GM21723 (cell line): Measurements from ENCODE around the gene TINCR.

Source experiments
- ATAC-seq: cut with Tn5 transposase; IDR thresholded peaks from one replicate; pipeline ENCODE4 v1.9.1; 2021; ENCODE audit warnings: mild to moderate bottlenecking, moderate library complexity; ENCODE audit not compliant: unreplicated experiment

Gene TINCR

GRCh38 chr19:5590151-5590864, 22.6 kb upstream of the TINCR start:
- ATAC-seq: no peak

GRCh38 chr19:5588906-5589676, 21.3 kb upstream of the TINCR start:
- ATAC-seq: no peak

GRCh38 chr19:5588441-5588840, 20.7 kb upstream of the TINCR start:
- ATAC-seq: no peak

GRCh38 chr19:5587661-5588060, 19.9 kb upstream of the TINCR start:
- ATAC-seq: no peak

GRCh38 chr19:5587071-5587455, 19.3 kb upstream of the TINCR start:
- ATAC-seq: no peak

- ATAC-seq: no peak
Observed at GRCh38 chr19:5586300-5587070, 18.7 kb upstream of the TINCR start.

- ATAC-seq: no peak
Observed at GRCh38 chr19:5585461-5586299, 17.9 kb upstream of the TINCR start.

GRCh38 chr19:5580161-5580571, 12.4 kb upstream of the TINCR start:
- ATAC-seq: no peak

GRCh38 chr19:5579697-5580096, 11.9 kb upstream of the TINCR start:
- ATAC-seq: no peak

GRCh38 chr19:5579286-5579685, 11.5 kb upstream of the TINCR start:
- no peak for ATAC-seq

- no peak for ATAC-seq
Observed at GRCh38 chr19:5578097-5578846, 10.5 kb upstream of the TINCR start.

GRCh38 chr19:5575590-5575989, 7.8 kb upstream of the TINCR start:
- ATAC-seq: no peak

GRCh38 chr19:5572556-5573286, 5.0 kb upstream of the TINCR start:
- no peak for ATAC-seq

GRCh38 chr19:5571777-5572176, 4.0 kb upstream of the TINCR start:
- ATAC-seq: no peak

- ATAC-seq: no peak
Observed at GRCh38 chr19:5567970-5568407, 236 bp upstream of the TINCR start.

GRCh38 chr19:5564930-5565329, 2.8 kb downstream of the TINCR start:
- ATAC-seq: no peak

GRCh38 chr19:5563935-5564612, 3.7 kb downstream of the TINCR start:
- ATAC-seq: no peak

- ATAC-seq: no peak
Observed at GRCh38 chr19:5563008-5563431, 4.7 kb downstream of the TINCR start.

- no peak for ATAC-seq
Observed at GRCh38 chr19:5562280-5562679, 5.5 kb downstream of the TINCR start.
